Measurements from ENCODE around the gene GPR31. TPM values are rescaled to one million over a fixed set of nuclear protein-coding genes. Genes with fewer than 3 reads are reported as not detected.
"Not testable (repeated sequence)": the region's sequence is repeated elsewhere in the genome, so short reads cannot be mapped to it uniquely, and the experiment has no call there.

GPR31 gene, protein sequence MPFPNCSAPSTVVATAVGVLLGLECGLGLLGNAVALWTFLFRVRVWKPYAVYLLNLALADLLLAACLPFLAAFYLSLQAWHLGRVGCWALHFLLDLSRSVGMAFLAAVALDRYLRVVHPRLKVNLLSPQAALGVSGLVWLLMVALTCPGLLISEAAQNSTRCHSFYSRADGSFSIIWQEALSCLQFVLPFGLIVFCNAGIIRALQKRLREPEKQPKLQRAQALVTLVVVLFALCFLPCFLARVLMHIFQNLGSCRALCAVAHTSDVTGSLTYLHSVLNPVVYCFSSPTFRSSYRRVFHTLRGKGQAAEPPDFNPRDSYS
- not detected for polyA plus RNA-seq (ENCODE audit: insufficient read length in 3 of 3)
- long read RNA-seq, donor 1 = 0 reads
- long read RNA-seq, donor 2 = 0 reads
- long read RNA-seq, donor 3 = 0 reads
- long read RNA-seq, donor 4 = 0 reads
- long read RNA-seq, donor 5 = 0 reads
- long read RNA-seq, donor 6, partial matches to known transcripts = 0 of 1 reads
- long read RNA-seq, donor 6, other reads (novel, unspliced or antisense) = 0 of 1 reads
- long read RNA-seq, donor 7 = 0 reads
- long read RNA-seq, donor 8 = 0 reads
- long read RNA-seq, donor 9 = 0 reads
- long read RNA-seq, donor 10 = 0 reads
- long read RNA-seq, donor 11 = 0 reads
- long read RNA-seq, donor 12 = 0 reads
- long read RNA-seq, donor 13 = 0 reads
- long read RNA-seq, donor 14 = 0 reads
- long read RNA-seq, donor 15 = 0 reads
- long read RNA-seq, donor 16 = 0 reads

DNA sequence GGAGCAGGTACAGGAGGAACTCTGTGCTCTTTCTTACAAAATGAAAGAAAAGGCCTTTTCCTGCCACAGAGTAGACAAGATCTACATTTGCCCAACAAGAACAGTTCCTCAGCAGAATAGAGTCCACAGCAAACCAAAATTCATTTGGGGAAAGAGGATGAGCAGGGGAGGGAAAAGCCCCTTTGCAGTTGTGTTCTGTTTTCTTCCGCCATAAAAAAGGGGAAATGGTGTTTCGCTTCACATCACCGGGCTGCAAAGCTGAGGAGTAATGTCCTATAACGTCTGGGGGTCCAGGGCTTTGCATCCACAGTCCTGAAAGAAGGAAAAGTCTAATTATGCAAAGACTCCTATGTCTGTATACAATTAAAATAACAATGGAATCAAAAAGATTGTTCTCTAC lies at the start of gene GPR31:
TSS of gene GPR31 (minus strand) at position 118 of the 400 bp plus-strand sequence. CDS start 149 bp downstream, outside the sequence.
- no peak for DNase-seq (ENCODE audit: extremely low read depth in 1 of 11, low read depth in 9 of 11, low spot score in 4 of 11)

DNA sequence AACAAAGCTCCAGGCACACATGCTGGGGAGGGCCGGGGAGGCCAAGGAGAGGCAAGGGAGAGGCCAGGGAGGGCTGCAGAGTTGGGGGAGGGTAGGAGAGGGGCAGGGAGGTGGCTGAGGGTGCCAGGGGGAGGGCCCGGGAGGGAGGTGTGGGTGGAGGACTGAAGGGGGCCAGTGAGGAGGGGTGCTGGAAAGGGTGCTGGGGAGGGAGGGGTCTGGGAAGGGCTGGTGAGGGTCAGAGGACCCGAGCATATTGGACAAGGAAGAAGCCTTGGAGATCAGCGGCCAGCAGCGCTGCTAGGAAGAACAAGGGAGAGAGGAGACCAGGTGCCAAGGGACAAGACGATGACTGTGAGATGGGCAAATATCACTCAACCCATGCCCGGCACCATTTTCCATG lies 49.7 kb upstream of the GPR31 start:
- DNase-seq (ENCODE audit: extremely low read depth in 1 of 11, low read depth in 9 of 11, low spot score in 4 of 11) = no peak

DNA sequence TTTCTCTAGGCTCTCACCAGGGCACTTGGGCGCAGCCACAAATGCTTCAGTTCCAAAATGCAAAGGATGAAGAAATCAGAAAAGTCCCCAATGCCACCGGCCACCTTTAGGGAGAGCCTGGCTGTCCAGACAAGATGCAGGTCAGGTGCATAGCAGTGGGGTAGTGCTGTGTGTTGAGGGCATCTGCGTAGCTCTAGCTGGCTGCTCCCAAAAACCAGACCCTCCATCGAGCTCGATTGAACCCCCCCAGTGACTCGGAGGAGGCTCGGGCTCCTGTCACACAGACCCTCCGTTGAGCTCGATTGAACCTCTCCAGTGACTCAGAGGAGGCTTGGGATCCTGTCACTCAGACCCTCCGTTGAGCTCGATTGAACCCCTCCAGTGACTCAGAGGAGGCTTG lies 47.5 kb upstream of the GPR31 start:
- DNase-seq (ENCODE audit: extremely low read depth in 1 of 11, low read depth in 9 of 11, low spot score in 4 of 11) = not testable (repeated sequence)

DNA sequence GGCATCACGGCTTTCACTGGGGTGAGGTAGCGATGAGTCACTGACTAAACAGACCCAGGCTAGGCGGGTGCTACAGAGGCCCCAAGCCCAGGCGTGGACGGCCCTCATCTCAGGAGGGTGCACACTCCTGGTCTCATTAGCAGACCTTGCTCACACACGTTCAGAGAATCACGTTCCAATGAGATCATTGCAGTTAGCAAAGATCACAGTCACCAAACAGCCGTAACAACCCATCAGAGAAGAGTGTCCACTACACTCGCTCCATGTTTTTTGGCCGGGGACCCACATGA lies 46.2 kb upstream of the GPR31 start:
- DNase-seq (ENCODE audit: extremely low read depth in 1 of 11, low read depth in 9 of 11, low spot score in 4 of 11) = not testable (repeated sequence)

DNA sequence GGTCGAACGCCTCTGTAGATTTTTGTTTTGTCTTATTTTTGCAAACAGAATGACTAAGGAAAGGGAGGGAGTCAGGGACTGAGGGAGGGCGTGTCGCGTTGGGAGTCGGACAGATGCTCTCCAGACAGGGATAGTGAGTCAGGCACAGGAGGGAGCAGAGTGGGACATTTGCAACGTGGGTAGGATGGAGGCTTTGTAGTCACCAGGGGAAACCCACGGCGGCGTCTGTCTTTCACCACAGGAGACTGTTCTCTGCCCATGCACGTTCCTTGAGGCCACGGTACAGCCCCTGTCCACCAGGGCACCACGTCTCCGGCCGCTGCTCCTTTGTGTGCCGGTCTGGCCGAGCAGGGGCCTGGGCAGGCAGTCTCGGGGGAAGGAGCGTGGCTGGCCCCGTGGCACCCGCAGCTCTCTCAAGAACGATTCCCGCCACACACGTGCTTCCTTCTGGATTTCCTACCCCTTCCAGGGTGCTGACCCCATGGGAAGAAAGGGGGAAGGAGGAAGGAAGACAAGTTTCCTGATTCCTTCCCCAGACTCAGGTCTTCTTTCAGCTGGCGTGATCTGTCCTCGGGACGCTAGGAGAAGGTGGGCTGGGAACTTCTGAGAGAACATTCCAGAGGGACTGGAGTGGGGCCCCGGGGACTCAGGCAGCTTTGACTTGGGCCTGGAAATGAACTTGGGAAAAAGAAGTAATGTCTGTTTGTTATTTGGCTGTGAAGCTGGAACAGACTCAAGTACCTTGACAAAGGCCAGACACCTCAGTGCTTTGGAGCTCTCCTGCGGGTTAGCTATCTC lies 45.7 kb upstream of the GPR31 start:
- DNase-seq (ENCODE audit: extremely low read depth in 1 of 11, low read depth in 9 of 11, low spot score in 4 of 11) = not testable (repeated sequence)

DNA sequence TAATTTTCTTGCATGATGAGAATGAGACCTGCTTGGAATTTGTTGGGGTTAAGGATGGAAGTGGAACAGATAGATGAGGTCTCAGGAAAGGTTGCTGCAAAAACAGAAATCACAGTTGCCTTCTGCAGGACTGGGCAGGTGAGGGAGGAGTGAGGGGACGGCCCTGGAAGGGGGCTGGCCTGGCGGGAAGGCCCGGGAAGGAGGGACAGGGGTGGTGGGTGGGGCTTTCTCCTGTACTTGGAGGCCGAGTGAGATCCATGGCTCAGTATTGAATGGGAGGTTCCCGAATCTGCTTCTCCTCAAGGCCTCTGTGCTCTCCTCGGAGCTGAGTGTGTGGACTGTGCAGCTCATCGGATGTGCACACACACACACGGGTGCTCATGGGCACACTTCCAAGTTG lies 44.8 kb upstream of the GPR31 start:
- DNase-seq (ENCODE audit: extremely low read depth in 1 of 11, low read depth in 9 of 11, low spot score in 4 of 11) = not testable (repeated sequence)

DNA sequence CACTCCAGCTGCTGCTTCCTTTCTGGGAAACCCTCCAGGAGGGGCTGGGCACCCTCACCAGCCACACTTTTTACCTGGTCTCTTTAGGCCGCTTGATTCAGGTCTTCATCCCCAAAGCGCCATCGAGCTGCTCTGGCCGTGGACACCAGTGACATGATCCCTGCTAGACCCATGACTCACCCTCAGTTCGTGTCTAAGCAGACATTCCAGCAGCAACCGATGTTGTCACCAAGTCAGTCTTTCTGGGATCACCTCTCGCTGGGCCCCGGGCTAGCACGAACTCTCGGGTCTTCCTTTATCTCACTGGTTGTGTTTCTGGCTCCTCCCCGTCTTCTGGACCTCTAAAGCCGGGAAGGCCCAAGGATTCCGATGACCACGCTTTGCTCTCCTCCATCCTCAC lies 43.0 kb upstream of the GPR31 start:
- no peak for DNase-seq (ENCODE audit: extremely low read depth in 1 of 11, low read depth in 9 of 11, low spot score in 4 of 11)

DNA sequence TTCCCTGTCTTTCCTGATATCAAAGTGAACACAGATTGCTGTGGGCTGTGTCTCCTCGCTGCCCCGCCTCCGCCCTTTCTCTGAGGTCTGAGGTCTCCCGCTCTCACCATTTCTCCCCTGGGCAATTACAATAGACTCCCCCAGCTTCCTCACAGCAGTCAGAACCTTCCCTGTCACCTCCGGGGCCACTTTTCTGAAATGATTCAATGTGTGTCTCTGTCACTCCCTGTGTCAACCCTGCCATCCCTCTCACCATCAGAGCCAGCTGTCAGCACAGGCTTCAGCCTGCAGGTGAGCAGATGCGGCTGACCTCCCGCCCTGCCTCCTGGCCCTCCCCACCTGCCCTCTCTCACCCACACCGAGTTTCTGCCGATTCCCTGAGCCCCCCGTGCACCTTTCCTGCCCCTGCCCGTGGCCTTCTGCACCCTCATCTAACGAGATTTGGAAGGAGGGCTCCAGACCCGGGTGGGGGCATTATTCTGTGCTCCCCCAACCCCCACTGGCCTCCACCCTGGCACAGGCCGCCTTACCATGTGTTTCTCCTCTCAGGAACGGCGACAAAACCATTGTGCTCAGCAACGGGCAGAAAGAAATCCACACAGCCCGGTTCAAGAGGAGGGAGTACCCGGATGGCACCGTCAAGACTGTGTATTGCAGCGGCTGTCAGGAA lies 38.3 kb upstream of the GPR31 start:
- not testable (repeated sequence) for DNase-seq (ENCODE audit: extremely low read depth in 1 of 11, low read depth in 9 of 11, low spot score in 4 of 11)

DNA sequence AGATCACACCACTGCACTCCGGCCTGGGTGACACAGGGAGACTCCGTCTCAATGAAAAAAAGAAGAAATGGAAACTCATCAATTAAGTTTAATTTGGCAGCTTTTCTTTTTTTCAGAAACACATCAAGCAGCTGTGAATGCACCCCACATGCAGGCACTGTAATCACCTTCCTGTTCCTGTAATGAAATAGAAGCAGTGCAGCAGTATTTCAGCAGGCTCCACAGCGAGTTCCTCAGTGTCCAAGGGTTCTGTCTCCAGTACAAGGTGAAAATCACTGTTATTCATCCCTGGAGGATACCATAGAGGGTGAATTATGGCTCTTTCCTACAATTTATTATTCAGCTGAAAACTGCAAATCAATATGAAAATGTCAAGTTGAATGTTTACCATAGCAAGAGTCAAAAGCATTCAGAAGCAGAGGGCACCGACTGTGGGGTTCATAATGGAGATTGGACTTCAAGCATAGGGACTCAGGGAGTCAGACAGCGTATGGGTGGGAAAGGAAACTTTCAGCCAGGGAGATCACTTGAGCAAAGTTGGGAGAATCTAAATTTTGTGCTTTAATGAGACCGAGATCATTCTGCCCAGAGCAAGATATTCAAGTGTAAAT lies 35.8 kb upstream of the GPR31 start:
- not testable (repeated sequence) for DNase-seq (ENCODE audit: extremely low read depth in 1 of 11, low read depth in 9 of 11, low spot score in 4 of 11)

DNA sequence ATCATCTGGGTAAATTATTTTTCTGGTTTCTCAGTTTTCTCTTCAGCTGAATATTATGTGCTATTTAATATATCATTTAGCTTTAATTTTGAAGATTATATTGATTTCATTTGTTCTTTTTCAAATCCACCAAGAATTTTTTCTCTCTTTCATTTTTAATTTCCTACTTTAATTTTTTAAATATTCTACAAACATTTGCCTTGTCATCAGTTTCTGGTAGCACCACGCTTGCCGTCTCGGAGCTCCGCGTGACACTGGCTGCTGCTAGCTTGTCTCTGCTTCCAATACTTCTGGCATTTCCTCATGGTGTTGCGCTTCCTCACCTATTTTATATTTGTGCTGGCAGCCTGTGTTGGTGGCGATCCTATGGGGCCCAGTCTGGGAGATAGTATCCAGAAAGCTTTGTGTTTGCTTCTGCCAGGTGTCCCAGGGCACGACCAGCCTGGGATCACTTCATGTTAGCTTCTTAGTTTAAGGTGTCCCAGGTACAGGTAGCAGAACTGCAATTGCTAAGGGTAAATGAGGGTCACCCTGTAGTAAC lies 33.3 kb upstream of the GPR31 start:
- DNase-seq (ENCODE audit: extremely low read depth in 1 of 11, low read depth in 9 of 11, low spot score in 4 of 11) = not testable (repeated sequence)

DNA sequence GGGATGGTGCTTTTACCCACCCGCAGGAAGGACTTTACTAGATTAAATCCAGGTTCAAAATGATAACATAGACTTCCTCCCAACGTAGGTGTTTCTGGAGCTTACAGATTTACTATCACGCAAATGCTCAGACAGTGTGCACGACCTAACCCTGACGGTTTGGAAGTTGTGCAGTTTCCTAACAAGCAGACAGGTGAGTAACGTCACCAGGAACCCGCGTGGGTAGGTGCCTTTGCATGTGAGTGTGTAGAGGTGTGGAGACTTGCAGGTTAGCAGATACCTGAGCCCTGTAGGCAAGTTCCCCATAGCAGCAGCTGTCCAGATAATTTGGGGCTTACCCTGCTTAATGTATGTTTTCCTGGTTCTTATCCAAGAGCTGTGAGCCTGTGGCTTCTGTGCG lies 29.5 kb upstream of the GPR31 start:
- not testable (repeated sequence) for DNase-seq (ENCODE audit: extremely low read depth in 1 of 11, low read depth in 9 of 11, low spot score in 4 of 11)

DNA sequence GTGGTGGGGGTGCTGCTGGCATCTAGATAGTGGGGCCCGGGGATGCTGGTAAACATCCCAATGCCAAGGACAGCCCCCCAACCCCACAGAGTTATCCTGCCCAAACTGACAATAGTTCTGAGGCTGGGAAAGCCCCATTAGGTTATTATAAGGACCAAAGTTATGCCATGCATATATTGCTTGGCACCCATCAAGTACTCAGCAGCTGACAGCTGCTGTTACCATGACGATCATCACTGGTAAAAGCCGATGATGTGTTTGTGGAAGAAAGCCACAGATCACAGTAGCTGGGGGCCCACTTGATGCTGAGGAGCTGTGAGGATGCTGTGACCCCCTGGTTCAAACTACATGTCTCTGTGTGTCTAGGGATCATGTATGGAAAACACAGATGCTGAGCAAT lies 27.3 kb upstream of the GPR31 start:
- DNase-seq (ENCODE audit: extremely low read depth in 1 of 11, low read depth in 9 of 11, low spot score in 4 of 11) = not testable (repeated sequence)

DNA sequence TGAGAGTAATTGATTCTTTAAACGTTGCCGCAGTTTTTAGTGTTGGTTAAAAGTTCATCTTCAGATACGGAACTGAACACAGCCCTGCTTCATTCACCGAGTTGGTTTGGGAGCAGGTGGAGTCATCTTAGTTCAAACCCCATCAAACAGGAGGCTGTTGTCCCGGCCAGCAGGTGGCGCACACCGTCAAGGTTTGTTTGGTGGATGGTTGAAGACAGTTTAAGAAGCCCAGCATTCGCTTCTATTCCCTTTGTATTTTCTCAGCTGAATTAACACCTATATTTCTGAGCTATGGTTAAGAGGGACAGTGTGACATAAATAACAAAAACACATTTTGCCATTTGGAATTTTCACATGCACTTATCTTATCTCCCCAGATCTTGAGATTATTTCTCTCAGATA lies 25.1 kb upstream of the GPR31 start:
- not testable (repeated sequence) for DNase-seq (ENCODE audit: extremely low read depth in 1 of 11, low read depth in 9 of 11, low spot score in 4 of 11)

DNA sequence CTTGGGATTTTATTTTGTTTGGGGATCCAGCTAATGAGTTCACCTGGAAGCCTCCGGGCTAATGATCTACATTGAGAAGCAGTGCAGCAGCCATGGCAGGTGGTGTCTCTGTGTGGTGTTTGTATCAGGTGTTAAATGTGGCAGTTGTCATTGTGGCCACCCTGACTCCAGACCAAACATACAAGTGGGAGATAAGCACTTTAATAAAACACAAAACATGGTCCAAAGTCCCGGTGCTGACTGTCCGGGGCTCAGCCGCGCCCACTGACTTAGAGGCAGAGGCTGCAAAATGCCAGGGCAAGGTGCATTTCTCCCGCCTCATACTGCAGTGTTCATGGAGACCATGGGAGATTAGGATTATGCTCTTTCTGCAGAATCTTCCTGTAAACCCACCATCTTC lies 23.6 kb upstream of the GPR31 start:
- DNase-seq (ENCODE audit: extremely low read depth in 1 of 11, low read depth in 9 of 11, low spot score in 4 of 11) = not testable (repeated sequence)

DNA sequence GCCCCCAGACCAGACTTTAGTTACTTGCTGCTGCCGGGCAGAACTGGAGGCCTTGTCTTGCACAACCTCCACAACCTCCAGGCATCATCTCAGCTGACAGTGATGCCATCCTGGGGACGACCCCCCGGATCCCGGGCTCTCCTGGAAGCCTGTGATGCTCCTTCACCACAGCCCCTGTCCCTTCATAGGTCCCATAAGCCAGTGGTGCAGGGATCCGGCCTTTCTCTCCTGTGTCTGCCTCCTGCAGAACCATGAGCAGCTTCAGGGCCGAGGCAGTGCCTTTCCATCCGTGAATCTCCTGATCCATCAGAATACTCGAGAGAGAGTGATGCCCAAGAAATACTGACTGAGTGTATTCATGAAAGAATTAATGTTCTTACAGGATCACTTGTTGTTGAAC lies 22.3 kb upstream of the GPR31 start:
- DNase-seq (ENCODE audit: extremely low read depth in 1 of 11, low read depth in 9 of 11, low spot score in 4 of 11) = not testable (repeated sequence)

DNA sequence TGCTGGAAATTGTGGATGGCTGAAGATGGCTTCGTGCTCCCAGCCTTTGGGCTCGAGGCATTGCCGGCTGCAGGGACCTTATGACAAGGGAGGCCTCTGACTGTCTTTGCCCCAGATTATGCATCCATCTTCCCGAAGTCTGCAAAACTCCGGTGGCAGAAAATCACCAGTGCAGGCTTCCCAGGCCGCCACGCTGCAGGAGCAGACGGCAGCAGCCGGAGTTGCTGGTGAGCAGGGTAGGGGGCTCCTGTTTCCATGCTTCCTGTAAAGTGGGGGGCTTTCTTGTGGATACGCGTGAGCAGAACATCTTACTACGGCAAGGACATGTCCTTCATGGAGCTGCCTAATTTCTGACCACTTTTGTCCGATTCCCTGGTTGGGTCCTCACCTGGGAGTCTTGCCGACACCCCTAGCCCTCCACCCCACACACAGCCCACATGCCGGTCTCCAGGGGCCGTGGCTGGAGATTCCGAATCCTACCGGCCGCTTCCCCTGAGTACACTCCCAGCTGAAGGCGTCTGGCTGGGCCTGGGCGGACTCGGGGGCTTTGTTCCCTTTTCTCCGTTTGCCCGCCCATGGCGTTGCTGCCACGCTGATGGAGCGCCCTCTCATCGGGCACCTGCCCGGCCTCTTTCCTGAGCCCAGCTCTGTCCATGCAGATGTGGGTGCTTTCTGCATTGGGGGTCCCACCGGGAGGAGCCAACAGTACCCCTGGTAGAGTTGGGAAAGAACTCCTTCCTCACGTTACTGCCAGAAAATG lies 21.3 kb upstream of the GPR31 start:
- not testable (repeated sequence) for DNase-seq (ENCODE audit: extremely low read depth in 1 of 11, low read depth in 9 of 11, low spot score in 4 of 11)

DNA sequence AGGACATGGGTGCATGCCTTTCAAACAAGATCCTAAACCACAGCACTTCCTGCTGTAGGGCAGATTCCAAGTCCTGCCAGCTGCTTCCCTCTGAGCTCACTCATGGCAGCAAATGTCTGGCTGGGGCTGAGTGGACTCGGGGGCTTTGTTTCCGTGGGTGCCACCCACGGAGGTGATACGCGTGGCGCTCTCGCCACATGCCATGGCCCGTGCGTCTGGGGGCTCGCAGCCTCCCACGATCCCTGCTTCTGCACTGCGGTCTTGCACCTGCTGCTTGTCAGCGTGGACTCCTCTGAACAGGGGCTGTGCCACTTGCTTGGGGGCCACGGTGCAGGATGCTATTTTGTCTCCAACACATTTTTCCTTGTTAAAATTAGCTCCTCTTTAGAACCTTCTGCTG lies 19.5 kb upstream of the GPR31 start:
- DNase-seq (ENCODE audit: extremely low read depth in 1 of 11, low read depth in 9 of 11, low spot score in 4 of 11) = not testable (repeated sequence)

DNA sequence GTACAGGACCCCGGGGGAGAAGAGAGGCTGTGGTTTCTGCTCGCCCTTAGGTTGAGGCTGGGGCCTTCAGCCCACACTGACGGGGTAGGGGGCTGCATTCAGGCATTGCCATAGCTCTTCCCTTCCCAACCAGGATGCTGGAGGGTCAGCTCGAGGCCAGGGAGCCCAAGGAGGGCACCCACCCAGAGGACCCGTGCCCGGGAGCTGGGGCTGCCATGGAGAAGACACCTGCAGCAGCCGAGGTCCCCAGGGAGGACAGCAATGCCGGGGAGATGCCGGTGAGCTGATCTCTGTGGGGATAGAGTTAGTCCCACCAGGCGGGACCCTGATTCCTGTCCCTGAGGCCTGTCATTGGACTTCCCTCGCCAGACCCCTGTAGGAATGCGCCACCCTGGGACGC lies 14.2 kb upstream of the GPR31 start:
- DNase-seq (ENCODE audit: extremely low read depth in 1 of 11, low read depth in 9 of 11, low spot score in 4 of 11) = not testable (repeated sequence)
